RPMI7951 (cell line): ENCODE results near the gene CDR2. TPM values are rescaled to one million over a fixed set of nuclear protein-coding genes. Genes with fewer than 3 reads are reported as not detected.
A peak's percentile ranks its signal among the peaks of the same experiment; 100 is the strongest.
"Not testable (repeated sequence)": the region's sequence is repeated elsewhere in the genome, so short reads cannot be mapped to it uniquely, and the experiment has no call there.

ENCODE experiments used
- DNase-seq: peaks from one replicate; pipeline ENCODE4 v3.0.0-alpha.2; 2012; ENCODE audit warnings: low read depth
- total RNA-seq: library from RNA; depleted of rRNA; stranded (reverse); fragments of >200 nt; shearing (Covaris generic); gene quantifications from 2 replicates; pipeline ENCODE4 v1.2.3, GENCODE V29; 2014

Gene CDR2
- total RNA-seq, 1 experiment from 2014 or later: 25.8 TPM

DNA sequence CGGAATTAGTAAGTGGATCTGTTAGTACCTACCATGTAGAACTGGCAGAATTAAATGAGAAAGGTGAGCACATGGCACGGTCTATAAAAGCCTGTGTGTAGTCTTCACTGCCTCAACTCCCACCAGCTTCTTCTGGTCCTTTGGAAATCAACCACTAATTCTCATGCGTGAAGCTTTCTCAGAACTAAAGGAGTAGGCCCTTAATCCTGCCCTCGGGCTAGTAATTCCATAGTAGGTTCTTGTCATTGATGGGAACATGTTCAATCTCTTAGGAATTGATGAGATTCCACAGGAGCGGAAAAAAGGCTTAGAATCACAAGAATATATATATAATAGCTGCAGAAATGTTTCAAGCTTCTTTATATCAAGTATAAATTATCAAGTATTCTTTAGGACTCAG is 21.7 kb downstream of the CDR2 start:
- DNase-seq: peak; percentile 25

DNA sequence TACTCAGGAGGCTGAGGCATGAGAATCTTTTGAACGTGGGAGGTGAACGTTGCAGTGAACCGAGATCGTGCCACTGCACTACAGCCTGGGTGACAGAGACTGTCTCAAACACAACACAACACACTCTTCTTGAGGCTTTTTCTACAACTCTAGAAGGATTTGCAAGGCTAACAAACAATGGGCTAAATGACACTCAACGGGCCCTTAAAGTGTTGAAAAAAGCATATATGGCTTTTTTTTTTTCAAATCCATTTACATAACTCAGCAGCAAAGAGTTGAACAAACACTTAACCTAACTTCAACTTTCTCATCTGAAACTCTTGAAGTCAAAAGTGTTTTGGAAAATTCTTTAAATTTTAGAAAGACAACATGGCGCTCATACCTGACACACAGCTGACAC is 22.3 kb downstream of the CDR2 start:
- no peak for DNase-seq

DNA sequence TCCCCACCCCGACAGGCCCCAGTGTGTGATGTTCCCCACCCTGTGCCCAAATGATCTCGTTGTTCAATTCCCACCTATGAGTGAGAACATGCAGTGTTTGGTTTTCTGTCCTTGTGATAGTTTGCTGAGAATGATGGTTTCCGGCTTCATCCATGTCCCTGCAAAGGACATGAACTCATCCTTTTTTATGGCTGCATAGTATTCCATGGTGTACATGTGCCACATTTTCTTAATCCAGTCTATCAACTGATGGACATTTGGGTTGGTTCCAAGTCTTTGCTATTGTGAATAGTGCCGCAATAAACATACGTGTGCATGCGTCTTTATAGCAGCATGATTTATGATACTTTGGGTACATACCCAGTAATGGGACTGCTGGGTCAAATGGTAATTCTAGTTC is 23.4 kb downstream of the CDR2 start:
- not testable (repeated sequence) for DNase-seq

DNA sequence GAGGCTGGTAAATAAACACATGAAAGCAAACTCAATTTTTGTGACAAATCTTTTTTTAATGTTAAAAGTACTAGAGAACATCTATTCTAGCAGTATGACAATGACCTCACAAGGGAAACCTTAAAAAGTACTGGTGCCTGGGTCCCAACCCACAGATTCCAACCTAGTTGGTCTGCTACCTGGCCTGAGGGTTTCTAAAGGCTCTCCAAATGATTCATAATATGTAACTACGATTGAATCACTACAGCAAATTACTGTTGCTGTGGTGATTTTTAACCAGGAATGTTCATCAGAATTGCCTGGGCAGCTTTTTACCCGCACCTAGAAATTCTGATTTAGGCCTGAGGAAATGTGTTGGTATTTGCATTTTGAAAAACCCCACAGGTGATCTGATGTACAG is 26.1 kb downstream of the CDR2 start:
- peak; percentile 16 for DNase-seq

DNA sequence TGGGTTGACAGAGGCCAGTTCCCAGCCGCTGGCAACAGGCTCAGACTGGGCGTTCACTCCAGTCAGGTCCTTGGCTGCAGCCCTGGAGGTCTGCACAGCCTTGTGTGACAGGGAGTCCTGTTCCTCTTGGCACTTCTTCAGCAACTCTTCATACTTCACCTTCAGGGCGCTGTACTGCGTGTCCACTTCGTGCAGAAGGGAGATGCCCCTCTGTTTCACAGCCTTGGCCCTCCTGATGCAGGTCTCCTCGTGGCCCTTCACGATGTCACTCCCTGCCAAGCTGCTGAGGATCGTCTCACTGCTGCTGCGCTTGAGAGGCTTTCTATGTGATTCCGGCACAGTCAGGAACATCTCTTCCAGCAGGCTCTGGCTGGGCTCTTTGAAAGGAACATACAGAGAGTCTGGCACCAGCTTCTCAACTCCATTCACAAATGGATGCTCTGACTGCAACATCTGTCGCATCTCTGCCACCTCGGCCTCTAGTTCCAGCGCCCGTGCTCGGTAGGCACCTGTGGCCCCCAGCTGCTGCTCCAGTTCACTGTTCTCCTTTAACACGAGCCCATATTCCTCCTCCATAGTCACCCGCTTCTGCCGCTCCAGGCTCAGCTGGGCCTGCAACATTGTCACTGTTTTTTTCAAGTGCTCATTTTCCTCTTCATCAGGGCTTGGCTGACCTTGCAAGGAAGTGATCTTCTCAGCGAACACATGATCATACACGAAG is 27.2 kb downstream of the CDR2 start:
- DNase-seq: no peak

DNA sequence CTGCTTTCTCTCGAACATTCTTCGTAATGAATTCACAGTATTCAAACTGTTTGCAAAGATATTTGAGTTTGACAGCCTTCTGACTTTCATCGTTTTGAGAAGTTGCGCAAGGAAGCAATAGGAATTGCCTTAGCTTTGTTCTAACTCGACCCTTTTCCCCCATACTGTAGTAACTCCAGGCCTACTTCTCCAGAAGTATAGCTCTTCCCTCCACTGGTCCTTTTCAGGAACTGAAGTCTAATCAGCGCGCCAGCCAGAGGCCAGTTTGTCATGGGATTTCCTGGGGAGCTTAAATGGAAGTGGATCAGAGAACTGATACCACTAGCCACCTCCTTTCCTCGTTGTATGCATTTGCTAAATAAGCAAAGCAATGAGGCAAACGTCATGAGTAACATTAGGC is 27.9 kb downstream of the CDR2 start:
- no peak for DNase-seq

DNA sequence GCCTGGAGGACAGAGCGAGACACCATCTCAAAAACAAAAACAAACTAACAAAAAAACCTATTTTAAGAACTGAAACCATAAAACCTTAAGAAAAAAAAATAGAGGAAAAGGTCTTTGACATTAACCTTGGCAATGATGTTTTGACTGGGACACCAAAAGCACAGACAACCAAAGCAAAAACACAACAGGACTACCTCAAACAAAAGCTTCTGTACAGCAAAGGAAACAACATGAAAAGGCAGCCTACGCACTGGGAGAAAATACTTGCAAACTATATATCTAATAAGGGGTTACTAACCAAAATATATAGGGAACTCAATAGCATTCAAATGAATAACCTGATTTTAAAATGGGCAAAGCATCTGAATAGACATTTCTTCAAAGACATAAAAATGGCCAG is 32.3 kb downstream of the CDR2 start:
- DNase-seq: no peak

DNA sequence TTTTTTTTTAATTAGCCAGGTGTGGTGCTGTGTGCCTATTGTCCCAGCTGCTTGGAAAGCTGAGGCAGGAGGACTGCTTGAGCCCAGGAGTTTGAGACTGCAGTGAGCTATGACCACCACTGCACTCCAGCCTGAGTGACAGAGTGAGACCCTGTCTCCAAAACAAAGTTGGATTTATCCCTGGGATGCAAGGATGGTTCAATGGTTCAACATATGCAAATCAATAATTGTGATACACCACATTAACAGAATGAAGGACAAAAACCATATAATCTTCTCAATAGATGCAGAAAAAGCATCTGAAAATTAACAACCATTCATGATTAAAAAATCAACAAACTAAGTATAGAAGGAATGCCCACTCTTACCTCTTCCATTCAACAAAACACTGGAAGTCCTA is 33.5 kb downstream of the CDR2 start:
- DNase-seq: no peak

DNA sequence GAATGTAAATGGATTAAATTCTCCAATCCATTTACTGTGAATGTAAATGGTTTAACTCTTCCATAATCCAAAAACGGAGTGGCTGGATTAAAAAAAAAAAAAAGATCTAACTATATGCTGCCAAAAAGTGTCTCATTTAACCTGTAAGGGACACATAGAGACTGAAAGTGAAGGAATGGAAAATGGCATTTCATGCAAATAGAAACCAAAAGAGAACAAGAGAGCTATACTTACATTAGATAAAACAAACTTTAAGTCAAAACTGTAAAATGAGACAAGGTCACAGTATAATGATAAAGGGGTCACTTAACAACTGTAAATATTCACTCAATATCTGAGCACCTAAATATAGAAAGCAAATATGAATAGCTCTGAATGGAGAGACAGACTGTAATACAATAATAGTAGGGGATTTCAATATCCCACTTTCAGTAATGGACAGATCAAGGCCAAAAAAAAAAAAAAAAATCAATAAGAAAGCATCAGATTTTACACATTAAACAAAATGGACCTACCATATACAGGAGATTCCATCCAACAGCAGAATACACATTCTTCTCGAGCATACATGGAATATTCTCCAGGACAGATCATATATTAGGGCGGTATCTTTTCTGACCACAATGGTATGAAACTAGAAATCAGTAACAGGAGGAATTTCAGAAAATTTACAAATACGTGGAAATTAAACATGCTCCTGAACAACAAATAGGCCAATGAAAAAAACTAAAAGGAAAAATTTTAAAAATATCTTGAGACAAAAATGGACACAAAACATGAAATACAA is 36.4 kb downstream of the CDR2 start:
- no peak for DNase-seq

DNA sequence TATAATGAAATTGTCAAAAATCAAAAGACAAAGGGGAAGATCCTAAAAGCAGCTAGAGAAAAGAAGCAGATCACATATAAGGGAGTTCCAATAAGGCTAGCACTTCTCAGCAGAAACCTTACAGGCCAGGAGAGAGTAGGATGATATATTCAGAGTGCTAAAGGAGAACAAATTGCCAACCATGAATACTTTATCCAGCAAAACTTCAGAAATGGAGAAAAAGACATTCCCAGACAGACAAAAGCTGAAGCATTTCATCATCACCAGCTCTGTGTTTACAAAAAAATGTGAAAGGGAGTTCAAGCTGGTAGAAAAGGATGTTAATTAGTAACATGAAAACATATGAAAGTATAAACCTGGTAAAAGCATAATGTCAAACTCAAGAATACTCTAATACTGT is 37.4 kb downstream of the CDR2 start:
- no peak for DNase-seq

DNA sequence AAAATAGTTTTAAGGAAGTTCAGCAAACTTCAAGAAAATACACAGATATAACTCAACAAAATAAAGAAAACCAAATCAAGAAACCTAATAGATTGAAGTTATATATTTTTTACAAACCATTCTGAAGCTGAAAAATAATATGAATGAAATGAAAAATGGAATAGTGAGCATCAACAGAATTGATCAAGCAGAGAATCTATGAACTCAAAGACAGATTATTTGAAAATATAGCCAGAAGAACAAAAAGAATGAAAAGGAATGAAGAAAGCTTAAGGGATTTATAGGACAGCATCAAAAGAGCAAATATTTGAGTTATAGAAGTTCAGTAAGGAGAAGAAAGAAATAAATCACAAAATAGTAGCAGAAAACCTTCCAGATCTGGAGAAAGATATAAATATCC is 37.8 kb downstream of the CDR2 start:
- no peak for DNase-seq

DNA sequence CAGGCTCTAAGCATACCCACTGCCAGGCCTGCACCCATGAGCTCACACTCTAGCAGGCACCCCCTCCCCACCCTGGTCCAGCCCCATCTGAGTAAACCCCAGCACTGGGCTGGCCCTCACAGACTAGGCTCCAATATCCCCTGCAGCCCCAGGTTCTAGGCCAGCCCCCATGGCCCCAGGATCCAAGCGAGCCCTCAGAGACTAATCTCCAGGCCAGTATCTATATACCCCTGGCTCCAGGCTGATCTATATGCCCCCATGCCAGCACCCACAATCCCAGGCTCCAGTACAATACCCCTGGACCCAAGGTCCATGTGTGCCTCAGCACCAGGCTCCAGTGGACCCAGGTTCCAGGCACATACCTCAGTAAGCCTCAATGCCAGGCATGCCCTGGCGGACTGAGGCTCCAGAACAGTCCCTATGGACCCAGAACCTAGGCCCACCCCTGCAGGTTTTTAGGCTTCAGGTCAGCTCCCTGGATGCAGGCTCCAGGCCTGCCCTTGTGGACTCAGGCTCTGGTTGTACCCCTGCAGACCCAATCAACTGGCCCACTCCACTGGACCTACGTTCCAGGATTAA is 38.7 kb downstream of the CDR2 start:
- no peak for DNase-seq

DNA sequence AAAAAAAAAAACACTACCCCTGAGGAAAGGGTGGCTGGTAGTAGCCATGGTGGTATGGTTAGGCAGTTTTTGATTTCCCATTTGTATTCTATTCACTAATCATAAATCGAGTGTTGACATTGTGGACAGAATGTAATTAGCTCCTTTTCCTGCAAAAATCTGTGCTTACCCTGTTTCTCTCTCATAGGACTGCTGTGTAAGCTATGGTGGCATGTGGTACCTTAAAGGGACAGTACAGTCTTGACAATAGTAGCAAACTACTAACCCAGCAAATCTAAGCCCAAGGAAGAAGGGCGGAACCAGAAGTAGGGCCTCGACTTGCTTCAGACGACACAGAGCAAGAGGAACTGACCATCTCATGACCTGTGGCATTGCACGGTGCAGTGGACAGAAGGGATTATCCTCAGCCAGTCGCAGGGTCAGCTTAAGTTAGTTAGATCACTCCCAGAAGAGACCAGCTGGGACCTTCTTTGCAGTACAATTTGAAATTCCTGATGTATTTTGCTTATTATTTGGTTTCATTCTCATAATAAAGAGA is 40.9 kb downstream of the CDR2 start:
- no peak for DNase-seq

DNA sequence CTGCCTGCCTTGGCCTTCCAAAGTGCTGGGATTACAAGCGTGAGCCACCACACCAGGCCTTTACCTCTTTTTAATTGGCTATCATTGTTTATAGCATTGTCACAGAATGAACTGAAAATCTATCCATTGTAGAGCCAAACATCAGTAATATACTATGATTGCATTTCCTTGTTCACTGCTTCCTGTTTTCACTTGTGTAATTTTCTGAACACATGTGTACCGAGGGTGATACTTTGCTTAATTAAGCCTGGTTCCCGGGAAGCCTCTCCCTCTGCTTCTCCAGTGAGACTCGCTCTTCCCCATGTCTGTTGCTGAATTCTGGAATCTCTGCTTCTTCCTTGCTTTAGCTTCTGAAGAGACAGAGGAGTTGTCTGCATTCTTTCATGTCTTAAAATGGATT is 44.1 kb downstream of the CDR2 start:
- no peak for DNase-seq

DNA sequence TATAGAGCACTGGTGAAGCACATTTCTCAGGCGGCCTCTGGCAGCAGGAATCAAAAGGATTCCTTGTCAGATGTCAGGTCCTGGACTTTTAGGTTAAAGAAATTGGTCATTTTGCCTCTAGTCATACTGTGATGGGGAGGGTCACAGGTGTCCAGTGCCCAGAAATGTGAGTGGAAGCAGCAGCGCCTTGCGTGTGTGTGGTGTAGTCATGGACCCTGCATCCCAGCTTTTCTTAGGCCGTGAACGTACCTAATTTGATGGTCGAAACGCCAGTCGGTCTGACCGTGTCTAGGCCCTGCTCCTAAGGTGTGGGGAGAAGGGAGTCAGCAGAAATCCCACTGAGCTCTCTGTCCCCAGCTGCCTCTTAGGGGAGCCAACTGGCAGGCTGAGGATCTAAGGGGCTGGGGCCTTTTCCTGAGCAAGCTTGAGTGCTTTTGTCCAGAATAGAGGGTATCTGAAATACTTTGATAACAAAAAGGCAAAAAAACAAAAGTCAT is 45.2 kb downstream of the CDR2 start:
- no peak for DNase-seq

DNA sequence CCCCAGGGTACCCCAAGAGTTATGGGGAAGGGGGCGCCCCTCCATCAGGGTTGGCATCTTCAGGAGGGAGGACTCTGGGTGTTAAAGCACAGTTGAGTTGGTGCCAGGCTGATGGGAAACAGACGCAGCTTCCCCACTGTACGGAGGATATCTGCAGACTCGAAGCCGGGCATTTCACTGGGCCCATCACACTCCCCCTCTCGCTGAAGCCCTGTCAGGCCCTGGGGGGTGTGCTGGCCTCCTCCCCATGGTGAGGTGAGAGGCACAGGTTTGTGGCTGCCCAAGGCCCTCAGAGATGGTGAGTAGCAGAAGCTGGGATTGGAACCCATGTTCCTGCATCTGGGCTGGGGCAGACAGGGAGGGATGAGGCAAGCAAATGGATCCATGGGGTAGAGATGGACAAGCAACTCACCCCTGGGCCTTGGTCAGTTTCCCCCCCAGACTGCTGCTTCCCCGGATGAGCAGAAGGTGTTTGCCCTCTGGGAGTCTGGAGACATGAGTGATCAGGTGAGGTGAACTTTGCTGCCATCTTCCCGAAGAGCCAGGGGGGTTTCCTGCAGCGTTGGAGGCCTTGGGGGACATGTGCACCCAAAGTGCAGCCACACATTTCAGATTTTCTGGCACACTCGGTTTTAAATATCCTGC is 46.2 kb downstream of the CDR2 start:
- DNase-seq: no peak

DNA sequence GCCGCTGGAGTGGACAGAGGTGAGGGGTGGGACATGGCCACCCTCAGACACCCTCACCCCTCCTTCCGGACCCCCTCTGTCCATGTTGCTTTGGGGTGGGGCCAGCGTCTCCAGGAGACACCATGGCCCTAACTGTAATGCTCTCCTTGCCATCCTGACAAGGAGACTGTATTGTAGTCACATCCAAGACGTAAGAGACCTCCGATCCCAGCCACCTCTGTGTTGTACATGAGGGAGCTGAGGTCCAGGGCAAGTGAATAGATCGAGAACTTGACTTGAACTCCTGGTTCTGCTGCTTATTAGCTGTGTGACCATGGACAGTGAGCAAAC is 47.0 kb downstream of the CDR2 start:
- no peak for DNase-seq

DNA sequence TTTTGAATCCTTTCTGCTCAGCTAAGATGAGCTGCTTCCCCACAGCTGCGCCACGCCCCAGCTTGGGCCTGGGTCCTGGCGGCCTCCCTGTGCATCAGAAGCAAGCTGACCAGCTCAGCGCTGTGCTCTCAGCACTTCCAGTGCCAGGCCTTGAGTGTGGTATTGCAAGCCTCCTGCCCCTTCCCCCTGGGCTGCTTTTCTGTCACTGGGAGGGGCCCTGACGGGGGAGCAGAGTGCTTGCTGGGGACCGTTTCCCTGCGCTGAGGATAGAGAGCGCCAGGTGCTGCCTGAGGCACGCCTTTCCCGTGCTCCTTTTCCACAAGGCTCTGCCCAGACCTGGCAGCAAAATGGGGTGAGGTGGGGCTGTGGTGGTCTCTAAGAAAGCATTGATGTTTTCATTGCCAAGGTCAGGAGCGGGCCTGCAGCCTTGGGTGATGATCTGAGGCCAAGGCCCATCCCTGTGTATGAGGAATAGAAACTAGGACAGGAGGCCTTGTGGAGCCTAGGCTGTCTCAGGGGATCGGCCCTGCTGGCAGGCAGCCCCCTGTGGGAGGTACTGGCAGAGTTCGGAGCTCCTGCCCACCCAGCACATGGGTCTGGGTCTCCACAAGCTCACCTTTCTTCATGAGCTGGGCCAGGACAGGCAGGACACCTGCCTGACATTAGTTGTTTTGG is 47.5 kb downstream of the CDR2 start:
- DNase-seq: no peak

DNA sequence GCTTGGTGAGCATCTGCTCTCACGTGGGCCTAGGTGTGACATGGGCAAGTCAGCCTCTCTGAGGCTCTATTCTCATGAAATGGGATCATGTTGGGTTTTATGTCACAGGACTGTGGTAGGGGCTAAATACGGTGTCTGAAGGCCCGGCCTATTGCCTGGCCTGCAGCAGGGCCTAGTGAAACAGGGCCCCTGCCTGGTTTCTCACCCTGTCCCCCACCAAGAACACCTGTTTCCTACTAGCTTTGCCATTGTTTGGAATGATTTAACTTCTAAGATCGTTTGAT is 48.1 kb downstream of the CDR2 start:
- no peak for DNase-seq

DNA sequence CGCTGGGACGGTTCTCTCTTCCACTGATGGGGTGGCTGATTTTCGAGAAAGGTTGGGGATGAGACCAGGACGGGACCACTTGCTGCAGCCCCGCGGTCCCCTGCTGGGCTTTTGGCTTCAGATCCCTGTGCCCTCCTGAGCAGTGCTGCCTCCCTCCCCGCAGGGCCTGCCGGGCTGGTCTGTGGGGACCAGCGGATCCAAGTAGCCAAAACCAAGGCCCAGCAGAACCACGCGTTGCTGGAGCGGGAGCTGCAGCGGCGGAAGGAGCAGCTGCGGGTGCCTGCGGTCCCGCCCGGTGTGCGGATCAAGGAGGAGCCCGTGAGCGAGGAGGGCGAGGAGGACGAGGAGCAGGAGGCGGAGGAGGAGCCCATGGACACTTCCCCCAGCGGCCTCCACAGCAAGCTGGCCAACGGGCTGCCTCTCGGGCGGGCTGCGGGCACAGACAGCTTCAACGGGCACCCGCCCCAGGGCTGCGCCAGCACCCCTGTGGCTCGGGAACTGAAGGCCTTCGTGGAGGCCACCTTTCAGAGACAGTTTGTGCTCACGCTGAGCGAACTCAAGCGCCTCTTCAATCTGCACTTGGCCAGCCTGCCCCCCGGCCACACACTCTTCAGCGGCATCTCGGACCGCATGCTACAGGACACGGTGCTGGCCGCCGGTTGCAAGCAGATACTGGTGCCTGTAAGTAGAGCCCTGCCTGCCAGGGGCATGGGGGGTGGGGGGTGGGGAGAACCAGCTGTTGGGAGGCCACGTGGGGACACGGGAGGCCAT is 48.6 kb downstream of the CDR2 start:
- no peak for DNase-seq
